Right renal cortex interstitium (tissue), 3 donors: ENCODE data around the gene KAZN. TPM values are rescaled to one million over a fixed set of nuclear protein-coding genes. Genes with fewer than 3 reads are reported as not detected.

Source experiments
- DNase-seq, 3 donors: peaks; one replicate each; pipeline ENCODE4 v3.0.0-alpha.2; 2013; ENCODE audit warnings: low read depth in 3 of 3, low spot score in 2 of 3
- polyA plus RNA-seq, 3 donors: library from polyadenylated mRNA; unstranded; fragments of 120-200 nt; gene quantifications; one replicate each; pipeline ENCODE4 v1.2.1, GENCODE V29; 2013; ENCODE audit not compliant: insufficient read length in 3 of 3

Gene KAZN
- polyA plus RNA-seq, 3 donors = 31.1 to 37.0 (median 31.5) TPM

DNA sequence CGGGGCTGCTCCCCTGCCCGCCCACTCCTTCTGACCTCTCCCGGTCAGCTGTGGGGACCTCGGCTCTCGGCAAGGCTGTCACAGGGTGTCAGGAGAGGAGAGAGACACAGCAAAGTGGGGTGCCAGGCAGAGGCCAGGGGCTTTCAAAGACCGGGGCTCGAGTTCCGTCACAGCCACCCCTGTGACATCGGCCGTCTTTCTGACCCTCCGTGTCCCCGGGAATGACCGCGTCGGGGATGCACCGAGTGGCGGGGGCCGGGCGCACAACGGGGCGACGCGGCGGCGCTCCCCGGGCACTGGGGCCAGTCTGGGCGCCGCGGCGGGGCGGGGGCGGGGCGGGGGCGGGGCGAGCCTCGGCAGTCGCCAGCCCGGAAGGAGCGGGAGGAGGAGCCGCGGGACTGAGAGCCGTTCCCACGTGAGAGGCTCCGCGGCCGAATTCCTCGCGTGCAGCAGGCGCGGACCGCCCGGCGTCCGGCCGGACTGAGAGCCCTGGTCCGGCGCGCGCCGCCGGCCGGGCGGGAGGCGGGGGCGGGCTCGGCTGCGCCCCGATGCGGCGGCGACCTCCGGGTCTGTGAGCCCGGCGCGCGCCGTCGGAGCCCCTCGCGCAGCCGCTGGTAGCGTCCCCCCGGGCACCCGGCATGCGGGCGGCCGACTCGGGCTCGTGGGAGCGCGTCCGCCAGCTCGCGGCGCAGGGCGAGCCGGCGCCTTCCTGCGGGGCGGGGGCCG is 325.4 kb downstream of the KAZN start:
- no peak for DNase-seq

- DNase-seq = no peak
These were observed 326.2 kb downstream of the KAZN start for GRCh38 chr1:14924455-14925331.

GRCh38 chr1:14925336-14926136 is 327.1 kb downstream of the KAZN start:
- DNase-seq = no peak

- DNase-seq = no peak
These were observed 327.7 kb downstream of the KAZN start for GRCh38 chr1:14926229-14926628.

- DNase-seq = no peak
These were observed 328.5 kb downstream of the KAZN start for GRCh38 chr1:14926818-14927575.

- DNase-seq = no peak
These were observed 329.9 kb downstream of the KAZN start for GRCh38 chr1:14928412-14928811.

GRCh38 chr1:14928886-14929546 is 330.5 kb downstream of the KAZN start:
- DNase-seq = no peak

- no peak for DNase-seq
These were observed 331.2 kb downstream of the KAZN start for GRCh38 chr1:14929547-14930246.

GRCh38 chr1:14930247-14930965 is 331.9 kb downstream of the KAZN start:
- no peak for DNase-seq

- DNase-seq = no peak
These were observed 333.7 kb downstream of the KAZN start for GRCh38 chr1:14932034-14932638.

- DNase-seq = no peak
These were observed 336.4 kb downstream of the KAZN start for GRCh38 chr1:14934867-14935266.

- DNase-seq = no peak
These were observed 338.3 kb downstream of the KAZN start for GRCh38 chr1:14936815-14937214.

GRCh38 chr1:14937288-14937949 is 338.9 kb downstream of the KAZN start:
- DNase-seq = no peak

GRCh38 chr1:14939527-14940284 is 341.2 kb downstream of the KAZN start:
- DNase-seq = no peak

DNA sequence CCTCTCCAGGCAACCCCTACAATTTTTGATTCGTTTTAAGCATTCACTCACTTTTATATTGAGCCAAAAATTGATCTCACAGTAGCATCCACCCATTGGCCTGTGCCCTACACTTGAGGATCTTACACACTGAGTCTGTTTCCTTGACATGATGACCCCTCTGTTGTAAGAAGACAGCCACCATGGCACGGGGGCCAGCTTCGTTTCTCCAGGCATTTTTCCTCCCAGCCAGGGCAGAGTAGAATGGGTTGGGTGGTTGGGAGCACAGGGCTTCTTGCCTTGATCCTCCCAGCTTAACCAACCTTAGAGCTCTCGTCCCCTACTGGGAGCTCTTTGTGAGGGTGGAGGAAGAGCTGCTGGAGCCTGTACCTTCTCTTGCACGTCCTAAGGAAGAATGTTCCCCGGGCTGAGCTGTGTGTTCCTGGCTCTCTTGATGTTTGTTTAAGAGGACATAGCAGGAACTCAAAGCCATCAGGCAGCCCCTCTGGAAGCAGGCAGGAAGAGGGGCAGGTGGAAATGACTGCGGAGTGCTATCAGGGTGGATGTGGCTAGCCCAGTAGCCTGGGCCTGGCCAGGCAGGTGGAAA is 341.9 kb downstream of the KAZN start:
- DNase-seq = no peak

GRCh38 chr1:14941864-14942263 is 343.4 kb downstream of the KAZN start:
- DNase-seq = no peak
